Choroid plexus epithelial cell (primary cell): ENCODE results near the gene AUTS2.
A peak's percentile ranks its signal among the peaks of the same experiment; 100 is the strongest.

Source experiments
- DNase-seq: peaks from one replicate; pipeline ENCODE4 v3.0.0-alpha.2; 2010; ENCODE audit warnings: low read depth
- H3K4me3 ChIP-seq: 2 replicates; pipeline ENCODE4 v1.5.1; 2011; ENCODE audit warnings: low read depth, mild to moderate bottlenecking, control low read depth, low read length, moderate library complexity
- TF ChIP-seq, protein P1 (sequence below): conservative IDR thresholded peaks from 2 replicates; pipeline ENCODE4 v1.5.1; 2011; ENCODE audit warnings: low read depth, mild to moderate bottlenecking, control low read depth, inconsistent platforms, low read length, moderate library complexity

Gene AUTS2

DNA sequence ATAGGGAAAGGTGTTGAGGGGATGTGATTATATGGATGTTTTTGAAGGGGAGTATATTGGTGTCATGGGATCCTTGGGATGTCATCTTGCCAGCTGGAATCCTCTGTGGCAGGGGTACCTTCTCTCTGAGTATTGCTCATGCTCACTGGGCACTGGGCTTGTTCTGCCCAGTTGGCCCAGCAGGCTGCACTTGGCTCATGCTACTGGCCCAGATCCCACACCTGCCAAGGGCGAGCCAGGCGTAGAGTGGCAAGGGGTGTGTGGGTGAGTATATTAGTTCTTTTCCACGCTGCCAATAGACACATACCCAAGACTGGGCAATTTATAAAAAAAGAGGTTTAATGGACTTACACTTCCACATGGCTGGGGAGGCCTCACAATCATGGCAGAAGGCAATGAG lies 311.9 kb downstream of the AUTS2 start:
- DNase-seq = no peak
- TF ChIP-seq, protein P1, sequence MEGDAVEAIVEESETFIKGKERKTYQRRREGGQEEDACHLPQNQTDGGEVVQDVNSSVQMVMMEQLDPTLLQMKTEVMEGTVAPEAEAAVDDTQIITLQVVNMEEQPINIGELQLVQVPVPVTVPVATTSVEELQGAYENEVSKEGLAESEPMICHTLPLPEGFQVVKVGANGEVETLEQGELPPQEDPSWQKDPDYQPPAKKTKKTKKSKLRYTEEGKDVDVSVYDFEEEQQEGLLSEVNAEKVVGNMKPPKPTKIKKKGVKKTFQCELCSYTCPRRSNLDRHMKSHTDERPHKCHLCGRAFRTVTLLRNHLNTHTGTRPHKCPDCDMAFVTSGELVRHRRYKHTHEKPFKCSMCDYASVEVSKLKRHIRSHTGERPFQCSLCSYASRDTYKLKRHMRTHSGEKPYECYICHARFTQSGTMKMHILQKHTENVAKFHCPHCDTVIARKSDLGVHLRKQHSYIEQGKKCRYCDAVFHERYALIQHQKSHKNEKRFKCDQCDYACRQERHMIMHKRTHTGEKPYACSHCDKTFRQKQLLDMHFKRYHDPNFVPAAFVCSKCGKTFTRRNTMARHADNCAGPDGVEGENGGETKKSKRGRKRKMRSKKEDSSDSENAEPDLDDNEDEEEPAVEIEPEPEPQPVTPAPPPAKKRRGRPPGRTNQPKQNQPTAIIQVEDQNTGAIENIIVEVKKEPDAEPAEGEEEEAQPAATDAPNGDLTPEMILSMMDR = no peak
- H3K4me3 ChIP-seq = no peak overlapping the region

DNA sequence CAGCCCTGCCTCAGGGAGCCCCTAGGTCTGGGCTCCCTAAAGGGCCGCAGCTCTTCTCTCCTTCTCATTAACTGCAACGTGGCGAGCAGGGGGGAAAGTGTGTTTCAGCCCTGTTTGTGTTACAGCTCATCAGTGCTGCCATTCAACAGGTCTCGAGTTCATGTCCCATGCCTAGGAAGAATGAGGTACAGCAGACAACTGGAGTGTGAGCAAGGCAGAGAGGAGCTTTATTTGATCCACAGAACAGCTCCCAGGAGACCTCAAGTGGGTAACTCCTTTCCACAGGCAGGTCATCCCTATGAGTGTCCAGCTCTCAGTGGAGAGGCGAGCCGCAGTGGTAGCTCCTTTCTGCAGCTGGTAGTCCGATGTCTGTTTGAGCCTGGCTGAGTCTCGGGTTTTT lies 313.1 kb downstream of the AUTS2 start:
- H3K4me3 ChIP-seq = no peak overlapping the region
- TF ChIP-seq, protein P1 = no peak
- no peak for DNase-seq

DNA sequence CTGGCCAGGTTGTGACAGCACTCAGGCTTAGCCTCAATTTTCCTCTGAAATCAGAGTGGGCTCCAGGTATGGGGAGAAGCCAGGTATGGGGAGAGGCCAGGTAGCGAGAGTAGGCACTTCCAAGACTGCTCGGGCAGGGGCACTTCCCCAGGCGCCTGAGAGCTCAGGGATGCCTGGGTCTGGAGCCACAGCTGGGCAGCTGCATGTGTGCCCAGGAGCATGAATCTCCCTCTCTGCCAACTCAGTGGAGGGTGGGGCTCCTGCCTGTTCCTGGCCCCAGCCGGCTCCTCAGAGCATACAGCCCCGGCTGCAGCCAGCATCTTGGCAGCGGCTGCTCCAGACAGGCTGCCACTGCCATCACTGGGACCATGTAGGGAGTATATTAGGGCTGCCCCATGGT lies 313.9 kb downstream of the AUTS2 start:
- DNase-seq = no peak
- no peak overlapping the region for H3K4me3 ChIP-seq
- TF ChIP-seq, protein P1 = no peak

DNA sequence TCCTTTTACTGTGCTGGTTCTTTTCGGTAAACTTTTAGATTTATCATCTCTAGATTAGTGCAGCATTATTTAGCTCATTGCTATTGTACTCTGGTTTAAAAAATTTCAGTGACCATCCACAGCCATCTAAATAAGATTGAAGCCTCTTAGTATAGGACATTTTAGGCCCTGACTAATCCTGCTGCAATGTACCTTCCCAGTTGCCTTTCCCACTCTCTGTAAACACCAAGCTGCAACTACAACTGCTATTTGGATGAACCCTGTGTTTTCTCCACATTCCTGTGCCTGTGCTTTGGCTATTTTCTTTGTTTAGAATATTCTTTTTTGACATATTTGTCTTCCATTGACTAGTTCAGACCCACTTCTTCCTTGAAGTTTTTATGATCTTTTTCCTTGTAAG lies 314.6 kb downstream of the AUTS2 start:
- H3K4me3 ChIP-seq = no peak overlapping the region
- DNase-seq = peak; percentile 17
- TF ChIP-seq, protein P1 = no peak

DNA sequence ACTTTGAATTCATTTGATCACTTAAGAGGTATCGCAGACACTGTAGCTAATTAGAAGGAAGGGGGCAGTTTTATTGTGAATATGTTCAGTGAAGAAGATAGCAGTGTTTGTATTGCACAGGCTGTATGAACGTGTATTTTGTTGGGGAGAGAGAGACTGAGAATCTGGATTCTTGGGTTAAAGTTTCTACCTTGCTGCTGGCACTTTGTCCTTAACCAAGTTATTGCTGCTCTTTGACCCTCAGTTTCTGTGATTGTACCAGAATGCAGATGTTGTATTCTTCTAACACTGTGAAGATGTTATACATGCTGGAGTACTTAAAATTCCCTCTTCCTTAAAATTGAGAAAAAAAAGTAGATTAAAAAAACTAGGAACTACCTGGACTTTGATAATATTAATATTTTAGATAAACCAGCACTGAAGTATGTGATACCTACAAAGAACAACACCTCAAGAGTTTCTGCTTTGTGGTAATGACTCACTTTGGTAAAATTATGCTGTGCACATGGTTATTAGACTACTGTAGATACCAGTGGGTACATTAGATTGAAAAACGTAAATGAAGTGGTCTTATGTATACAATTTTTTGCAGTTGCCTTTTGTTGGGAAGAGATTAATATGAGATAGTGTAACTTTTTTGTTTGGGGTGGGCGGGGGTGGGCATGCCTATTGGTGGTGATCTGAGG lies 321.3 kb downstream of the AUTS2 start:
- TF ChIP-seq, protein P1 = no peak
- no peak overlapping the region for H3K4me3 ChIP-seq

DNA sequence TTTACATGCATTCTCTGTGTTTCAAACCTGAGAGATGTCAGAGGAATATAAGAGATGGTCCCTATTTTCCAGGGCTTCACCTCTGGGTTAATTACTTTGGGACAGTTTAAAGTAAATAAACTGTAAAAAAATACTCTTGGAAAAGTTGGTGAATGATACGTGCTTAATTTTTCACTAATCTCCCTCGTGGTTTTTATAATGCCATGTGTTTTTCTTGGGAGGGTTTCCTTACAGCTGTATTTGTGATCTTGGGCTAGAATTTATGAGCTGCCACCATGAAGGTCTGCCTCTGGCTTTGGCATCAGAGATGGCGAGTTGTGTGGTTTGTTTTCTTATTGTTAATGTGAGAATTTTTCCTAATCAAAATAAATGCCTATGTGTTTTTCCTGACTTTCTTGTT lies 322.5 kb downstream of the AUTS2 start:
- no peak for DNase-seq
- no peak overlapping the region for H3K4me3 ChIP-seq
- TF ChIP-seq, protein P1 = no peak

More for the DNA sequence above, 321.3 kb downstream of the AUTS2 start:
- no peak for DNase-seq

DNA sequence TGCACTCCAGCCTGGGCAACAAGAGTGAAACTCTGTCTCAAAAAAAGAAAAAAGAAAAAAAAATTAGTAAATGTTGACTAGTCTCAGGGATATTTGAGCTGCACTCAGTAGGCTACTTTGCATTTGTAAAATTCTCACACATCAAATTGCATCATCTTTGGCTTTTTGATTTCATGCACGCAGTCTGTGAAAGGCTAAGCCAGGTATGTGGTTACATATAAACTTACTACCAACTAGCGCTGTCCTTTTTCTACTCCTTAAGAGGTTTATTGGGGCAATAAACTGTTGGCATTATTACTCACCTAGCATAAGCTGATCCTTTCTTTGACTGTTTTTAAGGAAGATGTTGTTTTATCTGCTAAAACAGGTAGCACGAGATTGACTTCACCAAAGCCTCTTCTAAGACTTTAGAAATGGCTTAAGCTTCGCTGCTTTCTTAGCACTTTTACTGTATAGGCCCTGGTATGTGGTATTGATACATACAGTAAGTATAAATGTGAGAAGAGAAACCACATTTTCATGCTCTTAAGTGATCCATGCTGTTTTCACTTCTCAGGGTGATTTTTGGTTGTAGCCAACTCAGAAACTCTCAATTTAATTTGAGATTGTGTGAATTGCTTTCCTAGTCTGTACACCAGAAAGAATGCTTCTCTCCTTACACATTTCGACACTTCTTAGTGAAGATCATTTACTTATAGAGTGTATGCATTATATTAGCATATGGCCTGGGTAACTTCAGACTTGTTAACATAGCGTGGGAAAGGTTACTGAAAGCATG lies 323.9 kb downstream of the AUTS2 start:
- TF ChIP-seq, protein P1 = no peak
- DNase-seq = no peak
- no peak overlapping the region for H3K4me3 ChIP-seq
